NCI-H526 (cell line): ENCODE results near the gene ARL10.
A peak's percentile ranks its signal among the peaks of the same experiment; 100 is the strongest.

Source experiments
- DNase-seq, 2 experiments: peaks; one replicate each; lab custom pipeline; 2025; lab: John Stamatoyannopoulos, UW

The ARL10 gene

GRCh38 chr5:176365351-176366231 is at the start of gene ARL10:
ARL10 (plus strand) TSS chr5:176365487; CDS start chr5:176365564, 77 bp downstream.
- DNase-seq = peak in 1 of 2 experiments; percentile 55

- DNase-seq = no peak
Observed at GRCh38 chr5:176317534-176318374, 47.5 kb upstream of the ARL10 start.

GRCh38 chr5:176319827-176320554 is 45.3 kb upstream of the ARL10 start:
- no peak for DNase-seq

- DNase-seq = no peak
Observed at GRCh38 chr5:176320577-176320976, 44.7 kb upstream of the ARL10 start.

GRCh38 chr5:176334031-176334770 is 31.1 kb upstream of the ARL10 start:
- DNase-seq = no peak

- no peak for DNase-seq
Observed at GRCh38 chr5:176337913-176338312, 27.4 kb upstream of the ARL10 start.

- DNase-seq = no peak
Observed at GRCh38 chr5:176339304-176339703, 26.0 kb upstream of the ARL10 start.

- DNase-seq = no peak
Observed at GRCh38 chr5:176341325-176342157, 23.7 kb upstream of the ARL10 start.

- DNase-seq = no peak
Observed at GRCh38 chr5:176342158-176342483, 23.2 kb upstream of the ARL10 start.

GRCh38 chr5:176342766-176343458 is 22.4 kb upstream of the ARL10 start:
- DNase-seq = no peak

- no peak for DNase-seq
Observed at GRCh38 chr5:176350416-176350815, 14.9 kb upstream of the ARL10 start.

GRCh38 chr5:176352116-176352878 is 13.0 kb upstream of the ARL10 start:
- DNase-seq = no peak

- no peak for DNase-seq
Observed at GRCh38 chr5:176353533-176353932, 11.8 kb upstream of the ARL10 start.

GRCh38 chr5:176355400-176356178 is 9.7 kb upstream of the ARL10 start:
- DNase-seq = peak in 1 of 2 experiments; percentile 3

GRCh38 chr5:176356179-176356566 is 9.1 kb upstream of the ARL10 start:
- no peak for DNase-seq

GRCh38 chr5:176359658-176360057 is 5.6 kb upstream of the ARL10 start:
- no peak for DNase-seq

GRCh38 chr5:176360894-176361436 is 4.3 kb upstream of the ARL10 start:
- DNase-seq = peak in 1 of 2 experiments; percentile 40
